IPS-18a (cell line): ENCODE data around the gene PSMA7.

Source experiments
- H3K27ac ChIP-seq: one replicate; pipeline ENCODE4 v1.5.1; 2013; ENCODE audit warnings: low read length
- H3K27me3 ChIP-seq: one replicate; pipeline ENCODE4 v1.6.1; 2013; ENCODE audit warnings: mild to moderate bottlenecking, low read length; ENCODE audit not compliant: control insufficient read depth, insufficient read depth
- H3K36me3 ChIP-seq: one replicate; pipeline ENCODE4 v1.6.1; 2013; ENCODE audit warnings: low read depth, low read length; ENCODE audit not compliant: control insufficient read depth
- H3K4me1 ChIP-seq: one replicate; pipeline ENCODE4 v1.6.1; 2013; ENCODE audit warnings: low read depth, low read length; ENCODE audit not compliant: control insufficient read depth
- H3K4me3 ChIP-seq: one replicate; pipeline ENCODE4 v1.5.1; 2013; ENCODE audit warnings: low read length
- H3K9ac ChIP-seq: one replicate; pipeline ENCODE4 v1.6.1; 2013; ENCODE audit warnings: mild to moderate bottlenecking, low read length, moderate library complexity
- H3K9me3 ChIP-seq: one replicate; pipeline ENCODE4 v1.6.1; 2013; ENCODE audit warnings: low read depth, low read length; ENCODE audit not compliant: control insufficient read depth

PSMA7 gene

DNA sequence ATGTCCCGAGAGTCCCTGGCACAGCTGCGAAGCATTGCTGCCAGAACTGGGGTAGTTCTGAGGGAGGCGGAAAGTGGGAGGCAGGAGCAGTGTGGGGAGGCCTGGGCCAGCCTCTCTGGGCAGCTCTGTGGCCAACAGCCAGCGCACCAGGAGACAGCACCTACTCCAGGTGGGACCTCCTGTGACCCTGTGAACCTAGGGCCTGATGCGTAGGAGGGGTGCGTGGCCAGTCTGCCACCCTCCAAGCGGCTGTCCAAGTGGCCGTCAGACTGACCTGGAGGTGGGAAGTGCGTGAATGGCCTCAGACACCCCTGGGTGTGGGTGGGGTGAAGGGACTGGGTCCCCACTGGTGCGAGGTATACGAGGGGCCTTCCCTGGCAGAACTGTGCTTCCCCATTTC is 15.9 kb upstream of the PSMA7 start:
- Histone ChIP-seq H3K9ac (no peak overlapping the region), H3K4me1 (peaks cover 19% of the 10 kb centered on the region), H3K4me3 (no peak overlapping the region), H3K27ac (no peak overlapping the region), H3K27me3 (no peaks in the 10 kb centered on the region), H3K9me3 (no peaks in the 10 kb centered on the region), H3K36me3 (peaks cover 19% of the 10 kb centered on the region)

GRCh38 chr20:62158541-62158940 is 15.3 kb upstream of the PSMA7 start:
- H3K4me3 ChIP-seq: no peak overlapping the region
- no peak overlapping the region for H3K27ac ChIP-seq
- H3K9ac ChIP-seq: no peak overlapping the region
- peaks cover 17% of the 10 kb centered on the region for H3K36me3 ChIP-seq
- H3K4me1 ChIP-seq: peaks cover 19% of the 10 kb centered on the region
- no peaks in the 10 kb centered on the region for H3K9me3 ChIP-seq
- H3K27me3 ChIP-seq: no peaks in the 10 kb centered on the region

DNA sequence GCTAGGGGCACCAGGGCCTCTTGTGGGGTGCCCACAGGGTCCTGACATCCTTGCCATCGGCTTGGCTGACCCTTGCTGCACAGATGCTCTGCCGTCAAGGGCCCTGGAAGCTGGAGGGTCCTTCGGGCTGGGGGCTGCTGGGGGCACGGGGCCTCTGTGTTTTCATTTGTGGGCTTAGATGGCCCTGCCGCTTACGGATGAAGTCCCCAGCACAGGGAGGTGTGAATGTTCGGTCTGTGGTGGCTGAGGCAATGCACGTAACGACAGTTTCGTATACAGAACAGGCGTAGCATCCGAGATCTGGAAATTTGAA is 14.8 kb upstream of the PSMA7 start:
- H3K4me1 ChIP-seq: peaks cover 19% of the 10 kb centered on the region
- no peaks in the 10 kb centered on the region for H3K9me3 ChIP-seq
- H3K27me3 ChIP-seq: no peaks in the 10 kb centered on the region
- H3K4me3 ChIP-seq: no peak overlapping the region
- H3K36me3 ChIP-seq: peaks cover 17% of the 10 kb centered on the region
- no peak overlapping the region for H3K27ac ChIP-seq
- no peak overlapping the region for H3K9ac ChIP-seq

DNA sequence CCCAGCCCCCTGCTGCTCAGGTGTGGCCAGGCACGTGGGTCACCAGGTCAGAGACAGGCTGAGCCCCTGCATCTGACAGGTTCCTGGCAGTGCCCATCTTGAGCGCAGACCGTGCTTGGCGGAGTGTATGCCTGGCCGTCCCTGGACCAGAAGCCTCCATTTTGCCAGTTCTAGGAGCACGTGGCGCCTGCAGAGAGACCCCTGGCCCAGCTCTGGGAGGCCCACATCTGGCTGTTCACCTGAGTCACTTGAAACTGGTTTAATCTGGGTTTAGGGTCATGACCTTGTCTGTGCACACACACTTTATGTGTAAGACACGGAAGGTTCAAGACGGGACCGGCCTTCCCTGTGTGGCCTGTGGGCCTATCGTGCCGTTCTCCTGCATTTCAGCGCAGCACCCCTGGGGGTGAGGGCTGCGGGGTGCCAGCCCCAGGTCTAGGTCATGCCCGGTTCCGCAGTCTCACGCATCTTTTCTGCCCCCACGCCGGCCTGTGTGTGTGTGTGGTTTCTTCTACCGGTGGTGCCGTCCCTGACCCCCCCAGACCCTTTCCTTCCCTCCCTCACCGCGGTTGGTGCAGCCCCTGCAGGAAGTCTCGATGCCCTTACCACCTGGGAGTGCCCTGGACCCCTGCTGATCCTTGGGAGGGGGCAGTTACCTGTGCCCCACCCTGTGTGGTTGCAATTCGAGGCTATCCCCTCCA is 14.3 kb upstream of the PSMA7 start:
- H3K27me3 ChIP-seq: no peaks in the 10 kb centered on the region
- H3K36me3 ChIP-seq: peaks cover 15% of the 10 kb centered on the region
- no peak overlapping the region for H3K27ac ChIP-seq
- H3K9me3 ChIP-seq: no peaks in the 10 kb centered on the region
- H3K4me1 ChIP-seq: peaks cover 19% of the 10 kb centered on the region
- H3K9ac ChIP-seq: no peak overlapping the region
- no peak overlapping the region for H3K4me3 ChIP-seq

GRCh38 chr20:62156592-62157386 is 13.6 kb upstream of the PSMA7 start:
- Histone ChIP-seq H3K9ac (no peak overlapping the region), H3K36me3 (peaks cover 16% of the 10 kb centered on the region), H3K4me3 (no peak overlapping the region), H3K27ac (no peak overlapping the region), H3K9me3 (no peaks in the 10 kb centered on the region), H3K27me3 (no peaks in the 10 kb centered on the region), H3K4me1 (peaks cover 19% of the 10 kb centered on the region)

GRCh38 chr20:62156254-62156556 is 13.0 kb upstream of the PSMA7 start:
- H3K9ac ChIP-seq: no peak overlapping the region
- H3K36me3 ChIP-seq: peaks cover 10% of the 10 kb centered on the region
- no peaks in the 10 kb centered on the region for H3K9me3 ChIP-seq
- no peaks in the 10 kb centered on the region for H3K27me3 ChIP-seq
- peaks cover 19% of the 10 kb centered on the region for H3K4me1 ChIP-seq
- H3K4me3 ChIP-seq: no peak overlapping the region
- no peak overlapping the region for H3K27ac ChIP-seq

DNA sequence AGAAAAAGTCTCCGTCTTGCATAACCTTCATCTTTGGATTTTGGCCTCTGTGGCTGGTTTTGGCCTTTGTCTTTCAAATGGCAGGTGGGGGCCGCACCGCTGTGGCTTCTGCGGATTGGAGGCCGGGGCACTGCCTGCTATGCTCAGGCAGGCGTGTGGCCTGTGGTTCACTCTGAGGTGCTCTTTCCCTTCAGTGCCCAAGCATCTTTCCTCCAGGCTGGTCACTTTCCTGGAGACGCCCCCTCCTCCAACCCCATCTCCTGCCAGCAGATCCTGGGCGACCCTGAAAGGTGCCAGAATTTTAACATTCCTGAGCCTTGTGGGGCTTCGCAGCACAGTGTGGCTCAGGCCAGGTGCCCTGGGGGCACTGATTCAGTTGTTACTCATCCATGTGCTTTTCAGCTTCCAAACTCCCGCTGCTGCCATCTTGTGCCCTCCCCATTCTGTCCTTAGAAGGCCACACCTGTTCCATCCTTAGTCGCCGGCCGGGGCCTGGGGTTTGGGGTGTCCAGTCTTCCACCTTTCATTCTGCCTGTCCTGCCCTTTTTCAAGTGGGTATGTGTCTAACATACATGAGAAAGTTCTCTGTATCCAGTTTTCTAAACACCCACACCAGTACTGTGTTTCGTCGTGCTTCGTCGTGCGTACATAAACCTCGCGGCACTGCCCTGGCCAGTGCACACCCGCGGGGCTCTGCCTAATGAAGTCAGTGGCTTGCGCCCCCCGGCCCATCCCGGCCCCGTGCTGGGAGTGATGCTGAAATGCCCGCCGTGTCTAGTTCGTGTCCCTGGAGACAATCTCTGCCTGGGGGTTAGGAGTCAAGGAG is 12.4 kb upstream of the PSMA7 start:
- Histone ChIP-seq H3K4me3 (no peak overlapping the region), H3K27me3 (no peaks in the 10 kb centered on the region), H3K9ac (no peak overlapping the region), H3K27ac (no peak overlapping the region), H3K36me3 (peaks cover 6% of the 10 kb centered on the region), H3K9me3 (no peaks in the 10 kb centered on the region), H3K4me1 (peaks cover 19% of the 10 kb centered on the region)

GRCh38 chr20:62151835-62152364 is 8.7 kb upstream of the PSMA7 start:
- no peak overlapping the region for H3K27ac ChIP-seq
- peaks cover 3% of the 10 kb centered on the region for H3K36me3 ChIP-seq
- peaks cover 19% of the 10 kb centered on the region for H3K4me1 ChIP-seq
- no peak overlapping the region for H3K9ac ChIP-seq
- no peak overlapping the region for H3K4me3 ChIP-seq
- no peaks in the 10 kb centered on the region for H3K27me3 ChIP-seq
- no peaks in the 10 kb centered on the region for H3K9me3 ChIP-seq

DNA sequence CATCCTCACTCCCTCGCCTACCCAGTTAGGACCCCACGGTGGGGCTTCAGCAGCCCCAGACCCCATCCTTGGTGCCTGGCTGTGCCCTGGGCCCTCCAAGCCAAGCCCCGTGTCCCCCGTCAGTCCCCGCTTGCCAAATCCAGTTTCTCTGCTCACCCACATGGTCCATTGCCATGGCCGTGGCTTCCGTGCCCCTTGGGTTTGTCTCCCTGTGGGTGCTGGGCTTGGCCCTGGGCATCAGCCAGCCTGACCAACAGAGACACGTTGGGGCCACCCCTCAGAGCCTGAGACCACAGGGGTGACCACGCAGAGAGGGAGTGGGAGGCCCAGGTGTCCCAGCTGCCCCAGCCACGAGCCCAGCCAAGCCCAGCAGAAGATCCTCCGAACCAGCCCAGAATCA is 8.0 kb upstream of the PSMA7 start:
- Histone ChIP-seq H3K36me3 (peaks cover 3% of the 10 kb centered on the region), H3K9ac (no peak overlapping the region), H3K9me3 (no peaks in the 10 kb centered on the region), H3K4me3 (no peak overlapping the region), H3K27me3 (no peaks in the 10 kb centered on the region), H3K27ac (no peak overlapping the region), H3K4me1 (peaks cover 15% of the 10 kb centered on the region)

DNA sequence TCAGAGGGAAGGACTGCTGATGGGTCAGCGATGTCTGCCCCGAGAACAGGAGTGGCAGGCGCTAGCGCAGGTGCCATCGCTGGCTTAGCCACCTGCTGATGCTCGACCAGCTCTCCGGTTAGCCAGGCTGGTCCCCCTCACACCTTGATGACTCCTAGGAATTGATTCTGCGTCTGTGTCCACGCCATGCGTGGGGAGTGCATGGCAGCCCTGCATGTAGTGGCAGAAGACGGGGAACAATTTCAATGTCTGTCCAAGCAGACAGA is 7.0 kb upstream of the PSMA7 start:
- H3K9me3 ChIP-seq: no peaks in the 10 kb centered on the region
- H3K4me3 ChIP-seq: no peak overlapping the region
- H3K4me1 ChIP-seq: peaks cover 6% of the 10 kb centered on the region
- no peaks in the 10 kb centered on the region for H3K27me3 ChIP-seq
- no peak overlapping the region for H3K27ac ChIP-seq
- H3K9ac ChIP-seq: no peak overlapping the region
- H3K36me3 ChIP-seq: peaks cover 9% of the 10 kb centered on the region

- Histone ChIP-seq H3K4me3 (no peak overlapping the region), H3K27ac (no peak overlapping the region), H3K36me3 (peaks cover 10% of the 10 kb centered on the region), H3K4me1 (peaks cover 5% of the 10 kb centered on the region), H3K27me3 (no peaks in the 10 kb centered on the region), H3K9me3 (no peaks in the 10 kb centered on the region), H3K9ac (no peak overlapping the region)
Measured at GRCh38 chr20:62149532-62150309, 6.5 kb upstream of the PSMA7 start.
